ENCODE measurements around the gene MYBL2. TPM values are rescaled to one million over a fixed set of nuclear protein-coding genes. Genes with fewer than 3 reads are reported as not detected.

The MYBL2 gene
- total RNA-seq, 1 experiment from 2014 or later: 95.9 TPM

DNA sequence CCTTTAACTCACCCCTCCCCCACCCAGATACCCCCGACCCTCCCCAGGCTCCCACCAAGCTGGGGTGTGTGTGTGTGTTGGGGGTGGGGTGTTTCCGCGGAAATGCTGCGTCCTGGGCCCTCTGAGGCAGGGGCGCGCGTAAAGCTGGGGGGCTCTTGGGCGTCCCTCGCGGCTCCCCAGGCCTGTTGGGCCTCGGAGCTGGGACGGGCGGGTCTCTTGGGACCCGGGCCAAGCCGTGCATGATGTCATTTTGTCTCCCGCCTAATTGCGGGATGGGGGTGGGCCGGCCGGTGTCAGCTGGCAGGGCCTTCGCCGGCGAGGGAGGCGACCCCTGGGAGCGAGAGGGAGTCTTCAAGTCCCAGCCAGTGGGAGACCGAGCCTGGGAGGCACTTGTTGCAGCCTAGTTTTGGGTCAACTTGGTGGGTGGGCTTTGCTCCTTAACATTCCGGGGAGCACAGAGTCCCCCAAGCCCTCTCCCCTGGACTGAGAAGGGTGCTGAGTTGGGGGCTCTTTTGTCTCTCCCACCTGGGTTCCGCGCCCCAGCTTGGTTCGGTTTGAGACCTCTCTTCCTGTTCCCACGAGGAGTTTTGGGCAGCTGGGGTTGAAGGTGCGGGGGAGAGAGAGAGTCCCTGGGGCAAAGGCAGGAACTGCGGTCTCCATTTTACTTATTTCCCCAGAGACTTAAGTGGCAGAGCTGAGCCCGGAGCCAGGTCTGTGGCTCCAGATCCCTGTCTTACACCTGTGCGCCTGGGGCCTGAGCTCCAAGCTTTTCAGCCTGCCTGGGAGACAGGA is 623 bp downstream of the MYBL2 start:
- DNase-seq: peak; percentile 41
- TF ChIP-seq EZH2 (IDR thresholded peaks at IDR 0.05; ENCODE audit: low read length, unreplicated experiment) (no peak), EZH2phosphoT487 (IDR thresholded peaks at IDR 0.05; ENCODE audit: borderline replicate concordance, low read length) (no peak)
- TF ChIP-seq, protein P1, sequence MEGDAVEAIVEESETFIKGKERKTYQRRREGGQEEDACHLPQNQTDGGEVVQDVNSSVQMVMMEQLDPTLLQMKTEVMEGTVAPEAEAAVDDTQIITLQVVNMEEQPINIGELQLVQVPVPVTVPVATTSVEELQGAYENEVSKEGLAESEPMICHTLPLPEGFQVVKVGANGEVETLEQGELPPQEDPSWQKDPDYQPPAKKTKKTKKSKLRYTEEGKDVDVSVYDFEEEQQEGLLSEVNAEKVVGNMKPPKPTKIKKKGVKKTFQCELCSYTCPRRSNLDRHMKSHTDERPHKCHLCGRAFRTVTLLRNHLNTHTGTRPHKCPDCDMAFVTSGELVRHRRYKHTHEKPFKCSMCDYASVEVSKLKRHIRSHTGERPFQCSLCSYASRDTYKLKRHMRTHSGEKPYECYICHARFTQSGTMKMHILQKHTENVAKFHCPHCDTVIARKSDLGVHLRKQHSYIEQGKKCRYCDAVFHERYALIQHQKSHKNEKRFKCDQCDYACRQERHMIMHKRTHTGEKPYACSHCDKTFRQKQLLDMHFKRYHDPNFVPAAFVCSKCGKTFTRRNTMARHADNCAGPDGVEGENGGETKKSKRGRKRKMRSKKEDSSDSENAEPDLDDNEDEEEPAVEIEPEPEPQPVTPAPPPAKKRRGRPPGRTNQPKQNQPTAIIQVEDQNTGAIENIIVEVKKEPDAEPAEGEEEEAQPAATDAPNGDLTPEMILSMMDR (conservative IDR thresholded peaks at IDR 0.05; ENCODE audit: low read depth, low read length): no peak
- no peaks in the 10 kb centered on the region for H3K27me3 ChIP-seq (ENCODE audit: low read length)
- H3K4me1 ChIP-seq (ENCODE audit: insufficient read depth, low read length): peaks cover 50% of the 10 kb centered on the region
- H3K9me3 ChIP-seq (ENCODE audit: low read length): no peaks in the 10 kb centered on the region
- H3F3A ChIP-seq (ENCODE audit: low read length, unreplicated experiment): no peaks in the 10 kb centered on the region
- H3K4me2 ChIP-seq (ENCODE audit: low read length): peak overlapping the region; percentile 90
- H3K4me3 ChIP-seq (ENCODE audit: low read length): peak overlapping the region; percentile 70
- H3K79me2 ChIP-seq (ENCODE audit: low read length): peaks cover 50% of the 10 kb centered on the region
- no peak; the same call in 1 of the 2 replicates for ATAC-seq
- 0 out of 2 replicates have a peak, but pooled peaks cover 3% of the 10 kb centered on the region for H3K36me3 ChIP-seq (ENCODE audit: low read depth, low read length)
- no peaks in the 10 kb centered on the region for H3K9me2 ChIP-seq (replicated peaks; ENCODE audit: low read length)
- ChIA-PET POLR2A (ENCODE audit: unreplicated experiment) (no interaction called here), CTCF (no interaction called here)
- H4K20me1 ChIP-seq (ENCODE audit: low read length): peaks cover 23% of the 10 kb centered on the region; the same call in 1 of the 2 replicates
- peak overlapping the region; percentile 8 for H2AFZ ChIP-seq (ENCODE audit: low read length)
- peak overlapping the region; percentile 51 for H3K9ac ChIP-seq (ENCODE audit: low read length)
- intact Hi-C loops (cut with micrococcal nuclease): no loop called here
- BruUV-seq (replicated peaks): no TSS peak
- H3K27ac ChIP-seq (ENCODE audit: low read length): no peak overlapping the region

DNA sequence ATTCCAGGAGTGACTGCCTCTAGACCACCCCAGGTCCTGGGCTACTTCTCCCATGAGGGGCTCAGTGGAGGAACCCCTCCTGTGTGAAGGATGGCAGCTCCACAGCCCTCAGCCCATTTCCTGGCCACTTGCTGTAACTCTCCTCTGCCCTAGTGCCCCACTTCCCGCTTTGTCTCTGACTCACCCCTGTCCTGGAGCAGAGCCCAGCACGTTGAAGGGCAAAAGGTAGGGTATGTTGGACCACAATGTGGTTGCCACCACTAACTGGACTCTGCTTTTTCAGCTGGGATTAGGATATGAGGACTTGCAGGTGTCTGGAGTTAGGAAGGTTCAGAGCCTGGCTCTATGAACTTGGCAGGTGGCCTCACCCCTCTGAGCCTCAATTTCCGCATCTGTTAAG is 2.4 kb downstream of the MYBL2 start:
- Histone ChIP-seq H3K9me3 (ENCODE audit: low read length) (no peaks in the 10 kb centered on the region), H3K4me2 (ENCODE audit: low read length) (peak overlapping the region; percentile 90), H3K4me1 (ENCODE audit: insufficient read depth, low read length) (peaks cover 42% of the 10 kb centered on the region), H4K20me1 (ENCODE audit: low read length) (peaks cover 23% of the 10 kb centered on the region; the same call in 1 of the 2 replicates), H3K4me3 (ENCODE audit: low read length) (peak overlapping the region; percentile 1; the same call in 1 of the 2 replicates), H3K9me2 (replicated peaks; ENCODE audit: low read length) (no peaks in the 10 kb centered on the region), H3K79me2 (ENCODE audit: low read length) (peaks cover 50% of the 10 kb centered on the region), H3K27ac (ENCODE audit: low read length) (no peak overlapping the region), H3K27me3 (ENCODE audit: low read length) (no peaks in the 10 kb centered on the region), H3K36me3 (ENCODE audit: low read depth, low read length) (peaks cover 16% of the 10 kb centered on the region), H2AFZ (ENCODE audit: low read length) (no peak overlapping the region), H3F3A (ENCODE audit: low read length, unreplicated experiment) (no peaks in the 10 kb centered on the region), H3K9ac (ENCODE audit: low read length) (no peak overlapping the region)
- POLR2A ChIA-PET (ENCODE audit: unreplicated experiment): no interaction called here
- CTCF ChIA-PET: no interaction called here
- intact Hi-C loops (cut with micrococcal nuclease): no loop called here
- BruUV-seq (replicated peaks): no TSS peak
- TF ChIP-seq, protein P1 (conservative IDR thresholded peaks at IDR 0.05; ENCODE audit: low read depth, low read length): no peak
- TF ChIP-seq EZH2phosphoT487 (IDR thresholded peaks at IDR 0.05; ENCODE audit: borderline replicate concordance, low read length) (no peak), EZH2 (IDR thresholded peaks at IDR 0.05; ENCODE audit: low read length, unreplicated experiment) (no peak)
- ATAC-seq (peak; percentile 67), DNase-seq (peak; percentile 94)

DNA sequence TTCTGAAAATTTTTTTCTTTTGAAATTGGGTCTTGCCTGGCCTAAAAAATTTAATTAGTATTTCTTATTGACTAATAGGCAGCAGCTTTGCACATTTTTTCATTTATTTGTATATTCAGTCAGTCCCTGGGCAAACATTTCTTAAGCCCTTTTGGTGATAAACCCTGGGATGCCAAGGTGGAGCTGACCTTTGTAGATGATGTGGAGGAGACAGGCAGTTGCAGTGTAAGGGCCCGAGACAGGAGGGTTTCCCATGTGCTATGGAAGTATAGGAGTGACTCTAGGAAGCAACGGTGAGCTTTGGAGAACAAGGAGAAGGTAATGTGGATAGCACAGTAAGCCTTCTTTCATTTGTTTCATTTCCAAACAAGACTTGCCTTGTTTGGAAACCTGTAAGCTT is 3.5 kb downstream of the MYBL2 start:
- ATAC-seq: no peak
- peaks cover 52% of the 10 kb centered on the region for H3K79me2 ChIP-seq (ENCODE audit: low read length)
- H3K27ac ChIP-seq (ENCODE audit: low read length): no peak overlapping the region
- intact Hi-C loops (cut with micrococcal nuclease): no loop called here
- H3F3A ChIP-seq (ENCODE audit: low read length, unreplicated experiment): no peaks in the 10 kb centered on the region
- H3K9ac ChIP-seq (ENCODE audit: low read length): no peak overlapping the region
- DNase-seq: no peak
- POLR2A ChIA-PET (ENCODE audit: unreplicated experiment): no interaction called here
- H3K36me3 ChIP-seq (ENCODE audit: low read depth, low read length): peaks cover 17% of the 10 kb centered on the region
- peaks cover 38% of the 10 kb centered on the region for H3K4me1 ChIP-seq (ENCODE audit: insufficient read depth, low read length)
- CTCF ChIA-PET: no interaction called here
- no peak overlapping the region for H3K4me2 ChIP-seq (ENCODE audit: low read length)
- no peak overlapping the region for H3K4me3 ChIP-seq (ENCODE audit: low read length)
- no peaks in the 10 kb centered on the region for H3K9me3 ChIP-seq (ENCODE audit: low read length)
- peaks cover 23% of the 10 kb centered on the region; the same call in 1 of the 2 replicates for H4K20me1 ChIP-seq (ENCODE audit: low read length)
- BruUV-seq (replicated peaks): no TSS peak
- H3K27me3 ChIP-seq (ENCODE audit: low read length): no peaks in the 10 kb centered on the region
- no peak for TF ChIP-seq EZH2 (IDR thresholded peaks at IDR 0.05; ENCODE audit: low read length, unreplicated experiment)
- TF ChIP-seq, protein P1 (conservative IDR thresholded peaks at IDR 0.05; ENCODE audit: low read depth, low read length): no peak
- TF ChIP-seq EZH2phosphoT487 (IDR thresholded peaks at IDR 0.05; ENCODE audit: borderline replicate concordance, low read length): no peak
- H2AFZ ChIP-seq (ENCODE audit: low read length): no peak overlapping the region
- H3K9me2 ChIP-seq (replicated peaks; ENCODE audit: low read length): no peaks in the 10 kb centered on the region

All from PC-3 (cell line).